Amniotic epithelial cell (primary cell): ENCODE measurements around the gene SIPA1.

ENCODE experiments used
- DNase-seq: peaks from one replicate; pipeline ENCODE4 v3.0.0-alpha.2; 2010; ENCODE audit warnings: low read depth

Gene SIPA1, protein sequence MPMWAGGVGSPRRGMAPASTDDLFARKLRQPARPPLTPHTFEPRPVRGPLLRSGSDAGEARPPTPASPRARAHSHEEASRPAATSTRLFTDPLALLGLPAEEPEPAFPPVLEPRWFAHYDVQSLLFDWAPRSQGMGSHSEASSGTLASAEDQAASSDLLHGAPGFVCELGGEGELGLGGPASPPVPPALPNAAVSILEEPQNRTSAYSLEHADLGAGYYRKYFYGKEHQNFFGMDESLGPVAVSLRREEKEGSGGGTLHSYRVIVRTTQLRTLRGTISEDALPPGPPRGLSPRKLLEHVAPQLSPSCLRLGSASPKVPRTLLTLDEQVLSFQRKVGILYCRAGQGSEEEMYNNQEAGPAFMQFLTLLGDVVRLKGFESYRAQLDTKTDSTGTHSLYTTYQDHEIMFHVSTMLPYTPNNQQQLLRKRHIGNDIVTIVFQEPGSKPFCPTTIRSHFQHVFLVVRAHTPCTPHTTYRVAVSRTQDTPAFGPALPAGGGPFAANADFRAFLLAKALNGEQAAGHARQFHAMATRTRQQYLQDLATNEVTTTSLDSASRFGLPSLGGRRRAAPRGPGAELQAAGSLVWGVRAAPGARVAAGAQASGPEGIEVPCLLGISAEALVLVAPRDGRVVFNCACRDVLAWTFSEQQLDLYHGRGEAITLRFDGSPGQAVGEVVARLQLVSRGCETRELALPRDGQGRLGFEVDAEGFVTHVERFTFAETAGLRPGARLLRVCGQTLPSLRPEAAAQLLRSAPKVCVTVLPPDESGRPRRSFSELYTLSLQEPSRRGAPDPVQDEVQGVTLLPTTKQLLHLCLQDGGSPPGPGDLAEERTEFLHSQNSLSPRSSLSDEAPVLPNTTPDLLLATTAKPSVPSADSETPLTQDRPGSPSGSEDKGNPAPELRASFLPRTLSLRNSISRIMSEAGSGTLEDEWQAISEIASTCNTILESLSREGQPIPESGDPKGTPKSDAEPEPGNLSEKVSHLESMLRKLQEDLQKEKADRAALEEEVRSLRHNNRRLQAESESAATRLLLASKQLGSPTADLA

DNA sequence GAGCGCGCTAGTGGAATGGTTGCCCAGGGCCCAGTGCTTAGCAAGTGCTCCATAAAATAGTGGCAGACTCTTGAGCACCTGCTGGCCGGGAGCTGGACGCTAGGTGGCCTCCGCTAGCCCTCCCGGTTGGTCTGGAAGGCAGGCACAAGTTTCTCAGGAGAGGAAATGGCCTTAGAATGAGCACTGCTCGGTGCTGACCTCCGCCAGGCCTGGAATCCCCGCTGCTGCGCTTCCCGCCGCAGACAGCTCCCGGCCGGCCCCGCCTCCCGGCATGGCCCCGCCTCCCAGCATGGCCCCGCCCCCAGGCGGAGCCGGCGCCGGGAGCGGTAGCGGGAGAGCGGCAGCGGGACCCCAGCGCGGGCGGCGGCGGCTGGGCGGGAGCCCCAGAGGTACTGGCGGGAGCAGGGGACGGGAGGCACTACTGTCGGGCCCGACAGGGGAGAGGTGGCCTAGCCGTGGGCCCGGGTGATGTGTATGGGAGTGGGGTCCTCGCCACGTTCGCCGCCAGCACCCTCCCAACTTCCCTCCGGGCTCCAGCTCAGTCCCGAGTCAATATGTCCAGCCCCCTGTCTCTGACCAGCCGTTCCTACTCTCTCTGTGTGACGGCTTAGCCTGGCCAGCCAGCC is at the start of gene SIPA1:
Gene SIPA1 (plus strand): TSS at position 308 of the 626 bp plus-strand sequence. CDS start 2,821 bp downstream, outside the sequence.
- DNase-seq = peak; percentile 89

DNA sequence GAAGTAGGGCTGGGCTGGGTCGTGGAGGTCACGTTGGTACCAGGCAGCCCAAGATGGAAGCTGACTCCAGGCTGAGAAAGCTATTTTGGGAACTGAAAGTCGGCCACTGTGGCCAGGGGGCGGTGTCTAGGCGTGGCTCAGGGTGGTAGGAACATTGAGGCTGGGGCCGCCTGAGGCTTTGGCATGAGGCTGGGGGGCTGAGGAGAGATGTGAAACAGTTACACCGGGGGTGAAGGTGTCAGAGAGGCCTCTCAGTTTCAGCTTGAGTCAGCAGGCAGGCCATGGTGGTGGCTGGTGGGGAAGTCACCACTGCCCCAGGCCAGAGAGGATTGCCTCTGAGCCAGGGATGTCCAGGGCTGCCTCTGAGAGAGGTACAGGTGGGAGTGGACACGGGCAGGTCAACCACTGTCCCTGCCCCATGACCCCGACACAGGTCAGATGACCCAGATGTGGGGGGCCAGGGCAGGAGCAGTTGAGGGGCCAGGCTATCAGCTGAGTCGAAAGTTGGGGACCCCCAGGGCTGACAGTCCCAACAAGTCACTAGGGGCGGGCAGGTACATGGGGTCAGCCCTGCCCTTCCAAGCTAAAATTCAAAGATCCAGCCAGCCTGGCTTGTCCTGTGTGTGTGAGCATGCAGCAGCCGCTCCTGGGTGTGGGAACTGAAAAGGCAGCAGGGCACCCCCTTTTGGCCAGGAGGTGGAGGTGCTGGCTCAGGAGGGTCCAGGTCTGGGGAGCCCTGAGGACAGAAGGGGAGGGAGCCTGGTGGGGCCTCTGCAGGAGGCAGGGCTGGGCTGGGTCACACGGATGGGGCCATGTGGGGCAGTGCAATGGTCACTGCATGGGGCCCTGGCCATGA is 49.5 kb upstream of the SIPA1 start:
- peak; percentile 59 for DNase-seq

- DNase-seq = no peak
Observed at GRCh38 chr11:65589444-65590239, 48.3 kb upstream of the SIPA1 start.

DNA sequence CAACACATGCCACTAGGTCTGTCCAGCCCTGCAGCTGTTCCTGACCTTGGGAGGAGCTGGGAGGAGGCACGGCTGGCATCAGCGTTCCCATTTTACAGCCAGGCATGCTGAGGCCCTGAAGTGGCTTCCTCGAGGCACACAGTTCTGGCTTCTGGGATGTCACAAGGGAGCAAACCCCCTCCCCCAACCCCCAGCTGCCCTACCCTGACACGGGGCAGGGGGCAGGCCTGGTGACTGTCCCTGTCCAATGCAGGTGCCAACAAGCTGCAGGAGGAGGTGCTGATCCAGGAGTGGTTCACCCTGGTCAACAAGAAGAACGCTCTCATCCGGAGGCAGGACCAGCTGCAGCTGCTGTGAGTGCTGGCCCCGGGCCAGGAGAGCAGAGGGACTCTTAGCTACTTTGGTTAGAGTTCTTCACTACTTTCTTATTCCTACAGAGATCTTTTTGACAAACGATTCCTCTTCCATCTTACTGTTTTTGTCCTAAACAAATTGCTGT is 47.6 kb upstream of the SIPA1 start:
- no peak for DNase-seq

DNA sequence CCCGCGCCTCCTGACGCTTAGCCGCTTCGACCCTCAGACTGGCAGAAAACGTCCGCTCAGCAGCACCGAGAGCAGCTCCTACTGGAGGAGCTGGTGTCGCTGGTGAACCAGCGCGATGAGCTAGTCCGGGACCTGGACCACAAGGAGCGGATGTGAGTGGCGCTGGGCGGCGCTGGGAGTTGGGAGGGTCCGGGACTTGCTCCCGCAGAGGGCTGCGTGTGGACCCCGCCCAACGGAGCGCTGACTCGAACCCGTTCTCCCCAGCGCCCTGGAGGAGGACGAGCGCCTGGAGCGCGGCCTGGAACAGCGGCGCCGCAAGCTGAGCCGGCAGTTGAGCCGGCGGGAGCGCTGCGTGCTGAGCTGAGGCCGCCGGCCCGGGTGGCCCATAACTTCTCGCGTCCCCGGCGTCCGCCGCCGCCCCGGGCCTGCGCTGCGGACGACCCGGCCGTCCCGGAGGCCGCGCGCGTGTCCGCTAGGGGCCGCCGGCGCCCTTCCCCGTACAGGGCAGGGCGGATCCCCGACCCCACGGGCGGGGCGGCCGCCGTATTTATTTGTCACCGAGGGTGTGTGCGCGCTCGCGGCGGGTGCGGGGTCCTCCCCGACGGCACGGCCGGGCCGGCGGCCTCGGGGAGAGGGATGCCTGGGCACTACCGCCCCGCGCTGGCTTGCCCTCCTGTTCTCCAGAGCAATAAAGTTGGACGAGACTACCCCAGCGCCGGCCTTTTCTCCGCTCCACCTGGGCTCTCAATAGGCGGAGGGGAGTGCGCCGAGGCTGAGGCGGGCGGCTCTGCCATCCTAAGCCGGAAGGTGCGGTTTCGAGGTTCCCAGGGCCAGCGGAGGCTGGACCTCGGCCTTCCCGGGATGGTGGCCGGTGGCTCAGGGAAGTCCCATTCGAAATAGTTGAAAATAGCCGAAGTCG is 45.7 kb upstream of the SIPA1 start:
- no peak for DNase-seq

DNA sequence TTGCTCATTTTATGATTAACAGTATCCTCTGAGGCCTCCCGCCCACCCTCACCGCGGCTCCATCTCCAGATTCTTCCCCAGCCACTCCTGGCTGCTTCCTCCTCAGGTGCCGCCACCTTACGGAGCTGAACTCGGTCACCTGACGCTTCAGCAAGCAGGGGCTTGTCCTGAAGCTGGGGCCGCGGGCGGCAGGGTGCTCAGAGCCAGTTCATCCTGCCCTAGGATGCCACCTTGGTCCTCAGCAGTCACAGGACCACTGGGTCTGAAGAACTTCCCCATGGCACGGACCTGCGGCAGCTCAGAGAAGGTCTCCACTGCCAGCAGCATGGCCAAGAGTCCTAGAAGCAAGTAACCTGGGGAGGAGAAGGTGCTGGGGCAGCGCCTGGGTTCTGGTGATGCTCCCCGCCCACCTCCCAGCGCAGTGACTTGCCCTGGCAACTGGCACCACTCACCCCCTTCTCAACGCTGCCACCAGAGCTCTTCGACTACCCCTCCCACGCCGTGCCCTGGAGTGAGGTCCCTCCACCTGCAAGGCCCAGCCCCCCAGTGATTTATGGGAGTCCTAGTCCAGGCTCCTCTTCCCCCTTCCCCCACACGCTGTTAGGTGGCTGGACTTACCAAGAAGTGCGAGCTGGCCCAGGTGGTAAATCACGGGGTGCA is 44.9 kb upstream of the SIPA1 start:
- DNase-seq = no peak

DNA sequence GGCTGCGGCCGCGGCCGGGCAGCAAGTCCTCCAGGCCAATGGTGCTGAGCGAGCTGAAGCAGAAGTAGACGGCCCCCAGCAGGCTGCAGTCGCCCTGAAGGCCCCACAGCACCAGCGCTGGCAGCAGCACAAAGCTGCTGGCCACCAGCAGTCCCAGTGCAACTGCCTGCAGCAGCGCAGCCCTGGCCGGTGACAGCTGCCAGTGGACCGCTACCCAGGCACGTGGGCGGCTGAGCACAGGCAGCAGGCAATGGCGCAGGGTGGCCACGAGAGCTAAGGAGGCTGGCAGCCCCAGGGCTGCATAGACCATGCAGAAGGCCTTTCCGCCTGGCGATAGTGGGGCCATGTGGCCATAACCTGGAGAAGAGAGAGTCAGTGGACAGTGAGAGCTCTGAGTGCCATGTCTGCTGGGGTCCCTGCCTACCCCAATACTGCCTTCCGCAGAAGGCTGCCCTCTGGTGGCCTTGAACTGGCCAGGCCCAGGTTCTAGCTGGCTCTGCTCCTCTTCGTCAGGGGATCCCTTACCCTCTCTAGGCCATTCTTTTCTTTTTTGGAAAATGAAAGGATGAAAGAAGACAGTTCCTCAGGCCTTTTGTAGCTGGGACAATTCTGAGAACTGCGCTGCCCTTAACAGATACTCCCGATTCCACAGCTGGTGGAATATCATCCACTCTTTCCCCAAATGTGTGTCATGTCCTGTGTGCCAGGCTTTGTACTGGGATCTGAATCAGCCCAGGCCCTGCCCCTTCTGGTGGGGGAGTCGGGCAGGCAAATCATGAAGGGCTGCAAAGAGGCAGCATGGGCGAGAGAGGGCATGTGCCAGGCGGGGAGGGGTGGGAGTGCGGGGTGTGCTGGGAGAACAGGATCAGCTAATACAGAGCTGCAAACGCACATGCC is 44.1 kb upstream of the SIPA1 start:
- no peak for DNase-seq

GRCh38 chr11:65595131-65595530 is 42.8 kb upstream of the SIPA1 start:
- DNase-seq = no peak

- no peak for DNase-seq
Observed at GRCh38 chr11:65595543-65596281, 42.2 kb upstream of the SIPA1 start, which contains the start of gene KCNK7. KCNK7 (minus strand) TSS chr11:65595800; CDS start chr11:65595772, 28 bp downstream.

DNA sequence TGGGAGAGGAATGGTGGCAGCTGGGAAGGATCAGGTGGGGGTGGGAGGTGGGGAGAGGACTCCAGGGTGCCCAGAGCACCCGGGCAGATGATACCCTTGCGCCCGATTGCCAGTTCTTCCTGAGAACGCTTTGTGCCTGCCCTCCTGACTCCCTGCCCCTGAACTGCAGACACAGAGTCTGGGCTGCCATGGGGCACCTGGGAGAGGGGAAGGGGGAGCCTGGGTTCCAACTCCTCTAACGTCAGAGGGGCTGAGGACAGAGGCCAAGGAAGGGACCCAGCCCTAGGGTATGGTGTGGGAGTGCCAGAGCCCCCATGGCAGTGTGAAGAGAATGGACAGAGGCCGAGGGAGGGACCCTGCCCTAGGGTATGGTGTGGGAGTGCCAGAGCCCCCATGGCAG is 41.4 kb upstream of the SIPA1 start:
- DNase-seq = no peak

GRCh38 chr11:65598258-65598699 is 39.6 kb upstream of the SIPA1 start:
- no peak for DNase-seq

DNA sequence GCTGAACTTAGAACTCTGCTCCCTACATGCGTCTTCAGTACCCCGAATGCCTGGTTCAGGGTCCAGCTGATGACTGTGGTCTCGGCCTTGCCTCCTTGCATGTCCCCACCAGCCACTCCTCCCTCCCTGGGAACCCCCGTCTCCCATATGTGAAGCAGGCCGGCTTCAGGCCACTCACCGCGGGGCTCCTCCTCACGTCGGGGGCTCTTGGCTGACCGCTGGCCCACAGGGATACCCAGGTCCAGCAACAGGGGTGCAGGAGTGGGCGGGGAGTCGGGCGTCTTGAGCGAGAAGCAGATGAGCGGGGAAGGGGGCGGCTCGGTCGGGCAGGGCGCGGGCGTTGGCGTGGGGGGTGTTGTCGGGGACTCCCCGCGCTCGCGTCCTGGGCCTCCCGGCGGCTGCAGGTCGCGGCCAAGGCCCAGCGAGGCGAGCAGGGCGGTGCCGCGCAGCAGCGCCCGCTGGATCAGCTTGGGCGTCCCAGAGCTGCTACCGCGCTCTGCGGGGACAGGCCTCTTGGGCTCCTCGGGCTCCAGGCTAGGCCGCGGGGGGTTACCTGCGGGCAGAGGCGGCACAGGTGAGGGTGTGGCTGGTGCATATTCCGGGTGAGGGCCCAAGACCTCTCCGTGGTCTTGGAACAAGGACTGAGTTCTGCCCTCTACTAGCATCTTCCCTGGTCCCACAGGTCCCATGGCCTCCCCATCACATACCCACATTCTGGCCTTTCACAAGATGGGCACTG is 38.5 kb upstream of the SIPA1 start:
- DNase-seq = no peak

DNA sequence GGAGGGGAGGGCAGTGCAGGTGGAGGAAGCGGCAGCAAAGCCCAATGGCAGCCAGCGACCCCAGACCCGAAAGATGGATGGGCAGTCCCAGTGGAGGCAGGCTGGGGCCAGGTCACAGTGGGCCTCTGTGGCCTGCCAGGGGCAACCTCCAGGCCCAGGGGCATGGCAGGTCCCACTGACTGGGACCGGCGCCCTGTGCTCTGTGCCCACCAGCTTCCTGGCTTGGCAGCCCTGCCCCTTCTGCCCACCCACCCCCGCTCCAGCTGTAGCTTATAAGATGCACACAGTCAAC is 38.0 kb upstream of the SIPA1 start:
- DNase-seq = no peak

DNA sequence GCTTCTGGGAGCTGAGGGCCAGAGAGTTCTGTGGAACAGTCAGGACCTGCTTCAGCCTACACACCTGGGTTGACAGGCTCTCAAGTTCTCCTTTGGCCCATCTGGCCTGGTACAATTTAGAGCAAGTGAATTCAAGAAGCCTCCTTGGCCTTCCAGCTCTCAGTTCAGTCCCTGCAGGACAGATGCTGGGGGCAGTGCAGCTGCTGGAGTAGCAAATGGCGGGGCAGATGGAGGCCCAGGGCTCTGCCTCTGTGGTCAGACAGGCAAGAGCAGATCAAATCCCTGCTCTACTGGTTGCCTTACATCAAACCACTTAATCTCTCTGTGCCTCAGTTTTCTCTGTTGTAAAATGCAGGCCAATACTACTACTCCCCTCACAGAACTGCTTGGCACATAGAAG is 33.6 kb upstream of the SIPA1 start:
- no peak for DNase-seq

DNA sequence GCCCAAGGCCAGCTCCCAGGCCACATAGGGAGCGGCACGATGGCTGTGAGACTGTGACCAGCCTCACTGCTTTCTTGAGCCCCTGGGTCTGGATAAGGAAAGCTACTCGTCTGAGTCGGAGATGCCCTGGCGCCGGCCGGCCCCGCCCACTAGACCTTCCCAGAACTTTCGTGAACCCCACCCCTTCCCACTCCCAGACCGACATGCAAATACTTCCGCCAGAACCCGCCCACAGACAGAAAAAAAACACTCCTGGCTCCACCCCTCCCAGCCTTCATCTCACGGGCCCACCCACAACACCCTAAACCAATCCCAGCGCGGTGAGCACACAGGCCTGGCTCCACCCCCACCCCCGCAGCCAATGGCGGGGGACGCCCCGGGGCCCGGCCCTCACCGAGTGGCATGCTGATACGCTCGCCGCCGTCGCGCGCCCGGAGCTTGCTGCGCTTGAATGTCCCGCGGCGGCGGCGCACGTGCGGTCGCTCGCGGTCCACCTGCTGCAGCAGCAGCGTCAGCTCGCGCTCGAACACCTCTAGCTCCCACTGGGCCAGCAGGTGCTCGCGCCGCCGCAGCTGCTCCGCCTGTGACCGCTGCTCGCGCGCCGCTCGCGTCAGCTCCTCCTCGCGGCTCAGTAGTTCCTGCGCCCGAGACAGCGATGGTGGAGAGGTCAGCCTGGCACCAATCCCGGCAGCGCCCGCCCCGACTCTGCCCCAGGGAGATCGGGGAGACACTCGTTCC is 30.9 kb upstream of the SIPA1 start:
- DNase-seq = peak; percentile 98
